ENCODE results near the gene FADS3.

The FADS3 gene

DNA sequence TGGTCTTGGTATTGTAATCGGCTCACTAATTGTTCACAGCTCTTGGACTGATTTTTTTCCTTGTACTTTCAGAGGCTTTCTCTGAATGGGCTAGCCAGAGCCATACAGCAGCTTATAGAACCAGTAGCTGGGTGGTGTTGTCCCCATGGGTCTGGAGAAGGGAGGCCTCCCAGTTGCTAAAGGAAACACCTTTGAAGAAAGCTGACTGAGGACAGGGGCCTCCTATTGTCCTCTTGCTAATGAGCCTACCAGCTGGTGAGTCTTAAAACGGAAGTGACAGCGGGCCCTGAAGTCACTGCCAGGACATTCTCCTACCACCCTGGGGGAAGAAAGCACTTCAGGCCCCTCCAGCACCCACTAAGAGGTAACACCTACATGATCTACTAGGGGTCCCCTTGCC lies 9.9 kb downstream of the FADS3 start:
- Mint-ChIP-seq H3K27me3 (no peaks in the 10 kb centered on the region), H3K9me3 (no peaks in the 10 kb centered on the region), H3K27ac (peak overlapping the region; percentile 90), H3K4me1 (peaks cover 69% of the 10 kb centered on the region), H3K4me3 (peak overlapping the region; percentile 1), H3K36me3 (peaks cover 23% of the 10 kb centered on the region)
- ATAC-seq, result no peak

DNA sequence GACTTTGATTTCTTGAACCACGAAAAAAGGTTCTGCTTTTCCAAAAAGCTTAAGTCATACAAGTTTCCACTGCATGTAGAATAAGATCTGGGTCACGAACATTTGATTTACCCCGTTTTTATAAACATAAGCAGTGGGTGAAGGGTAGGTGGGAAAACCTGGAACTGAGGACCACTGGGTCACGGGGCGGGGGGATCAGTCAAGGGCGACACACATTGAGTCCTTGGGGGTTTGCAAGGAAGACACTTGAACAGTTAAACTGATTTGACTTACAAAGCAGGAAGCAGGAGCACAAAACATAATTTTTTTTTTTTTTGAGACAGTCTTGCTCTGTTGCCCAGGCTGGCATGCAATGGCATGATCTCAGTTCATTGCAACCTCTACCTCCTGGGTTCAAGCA lies 10.9 kb downstream of the FADS3 start:
- Mint-ChIP-seq H3K4me1 (peaks cover 67% of the 10 kb centered on the region), H3K4me3 (peak overlapping the region; percentile 74), H3K27ac (peak overlapping the region; percentile 90), H3K36me3 (peaks cover 26% of the 10 kb centered on the region), H3K9me3 (no peaks in the 10 kb centered on the region), H3K27me3 (no peaks in the 10 kb centered on the region)
- peak; percentile 84 for ATAC-seq

DNA sequence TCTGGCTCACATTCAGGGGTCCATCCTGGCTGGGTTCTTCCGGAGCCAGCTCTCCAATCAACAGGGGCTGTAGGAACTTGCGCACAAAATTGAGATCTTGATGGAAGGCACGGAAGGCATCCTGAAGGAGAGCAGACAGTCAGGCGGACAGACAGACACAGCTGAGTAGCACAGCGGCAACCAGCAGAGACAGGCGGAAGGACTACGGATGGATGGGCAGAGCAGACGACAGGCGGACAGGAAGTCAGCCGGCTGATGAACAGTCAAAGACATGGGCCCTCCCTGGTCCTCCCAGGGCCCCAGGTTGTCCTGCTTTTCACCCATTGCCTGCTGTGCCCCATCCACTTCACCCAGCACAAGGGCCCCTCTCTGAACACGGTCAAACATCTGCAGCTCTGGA lies 11.3 kb downstream of the FADS3 start:
- peak overlapping the region; percentile 90 for H3K27ac Mint-ChIP-seq
- H3K4me3 Mint-ChIP-seq, result peak overlapping the region; percentile 74
- no peaks in the 10 kb centered on the region for H3K9me3 Mint-ChIP-seq
- peaks cover 26% of the 10 kb centered on the region for H3K36me3 Mint-ChIP-seq
- no peaks in the 10 kb centered on the region for H3K27me3 Mint-ChIP-seq
- ATAC-seq, result peak; percentile 79
- peaks cover 63% of the 10 kb centered on the region for H3K4me1 Mint-ChIP-seq

DNA sequence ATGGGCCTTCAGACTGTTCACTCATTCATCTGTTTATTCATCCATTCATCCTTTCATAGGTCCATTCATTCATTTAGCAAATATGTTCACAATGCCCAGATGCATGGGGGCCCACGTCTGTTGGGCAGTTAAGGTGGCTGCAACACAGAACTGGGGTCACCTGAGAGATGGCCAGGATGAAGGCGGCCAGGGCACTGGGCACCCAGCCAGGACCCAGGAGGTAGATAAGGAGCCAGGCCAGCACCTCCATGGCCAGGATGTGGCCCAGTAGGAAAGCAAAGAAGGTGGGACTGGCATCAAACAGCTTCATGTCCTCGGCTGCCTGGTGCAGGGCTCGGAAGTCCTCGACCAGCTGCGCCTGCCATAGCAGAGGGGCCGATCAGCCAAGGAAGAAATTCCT lies 12.2 kb downstream of the FADS3 start:
- H3K4me3 Mint-ChIP-seq, result peak overlapping the region; percentile 74
- peaks cover 57% of the 10 kb centered on the region for H3K4me1 Mint-ChIP-seq
- H3K27ac Mint-ChIP-seq, result peak overlapping the region; percentile 90

DNA sequence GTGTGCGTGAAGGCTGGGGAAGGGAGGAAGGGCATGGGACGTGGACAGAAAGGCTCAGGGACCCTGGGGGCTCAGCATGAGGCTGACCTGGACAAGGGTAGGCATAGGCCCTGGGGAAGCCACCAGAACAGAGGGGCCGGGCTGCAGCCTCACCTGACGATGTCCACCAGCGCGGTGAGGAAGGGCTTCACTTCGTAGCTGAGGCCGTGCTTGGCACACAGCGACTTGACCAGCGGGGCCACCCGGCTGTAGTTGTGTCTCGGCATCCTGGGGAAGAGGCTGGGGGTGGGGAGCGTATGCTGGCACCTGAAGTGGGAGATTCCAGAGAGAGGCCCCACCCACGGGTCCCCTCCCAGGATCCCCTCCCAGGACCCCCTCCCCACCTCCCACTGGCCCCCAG lies 15.6 kb downstream of the FADS3 start:
- no peak for ATAC-seq
- H3K4me3 Mint-ChIP-seq, result no peak overlapping the region

More for the DNA sequence above, 12.2 kb downstream of the FADS3 start:
- peaks cover 26% of the 10 kb centered on the region for H3K36me3 Mint-ChIP-seq
- no peak for ATAC-seq
- no peaks in the 10 kb centered on the region for H3K27me3 Mint-ChIP-seq
- no peaks in the 10 kb centered on the region for H3K9me3 Mint-ChIP-seq

DNA sequence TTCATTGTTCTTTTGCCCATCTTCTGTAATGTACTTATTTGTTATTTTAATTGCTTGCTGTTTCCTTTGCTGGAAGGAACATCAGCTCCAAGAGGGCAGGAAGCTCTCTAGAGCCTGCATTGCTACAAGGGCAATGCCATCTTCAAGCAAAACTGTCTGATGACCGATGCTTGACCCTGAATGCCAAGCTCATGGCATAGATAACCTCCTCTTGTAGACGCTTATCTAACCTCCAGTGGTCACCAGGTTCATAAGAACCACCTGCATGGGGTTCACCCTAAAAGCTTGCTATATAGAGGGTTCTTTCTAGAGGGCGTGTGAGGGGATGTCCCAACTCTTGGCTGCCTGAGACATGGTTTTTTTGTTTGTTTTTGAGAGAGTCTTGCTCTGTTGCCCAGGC lies 16.5 kb downstream of the FADS3 start:
- no peak overlapping the region for H3K27ac Mint-ChIP-seq
- no peaks in the 10 kb centered on the region for H3K9me3 Mint-ChIP-seq
- no peak for ATAC-seq
- H3K36me3 Mint-ChIP-seq, result peaks cover 25% of the 10 kb centered on the region
- H3K27me3 Mint-ChIP-seq, result no peaks in the 10 kb centered on the region
- H3K4me3 Mint-ChIP-seq, result no peak overlapping the region
- H3K4me1 Mint-ChIP-seq, result peaks cover 34% of the 10 kb centered on the region

More for the DNA sequence above, 15.6 kb downstream of the FADS3 start:
- Mint-ChIP-seq H3K9me3 (no peaks in the 10 kb centered on the region), H3K27ac (no peak overlapping the region), H3K36me3 (peaks cover 25% of the 10 kb centered on the region), H3K27me3 (no peaks in the 10 kb centered on the region), H3K4me1 (peaks cover 40% of the 10 kb centered on the region)

DNA sequence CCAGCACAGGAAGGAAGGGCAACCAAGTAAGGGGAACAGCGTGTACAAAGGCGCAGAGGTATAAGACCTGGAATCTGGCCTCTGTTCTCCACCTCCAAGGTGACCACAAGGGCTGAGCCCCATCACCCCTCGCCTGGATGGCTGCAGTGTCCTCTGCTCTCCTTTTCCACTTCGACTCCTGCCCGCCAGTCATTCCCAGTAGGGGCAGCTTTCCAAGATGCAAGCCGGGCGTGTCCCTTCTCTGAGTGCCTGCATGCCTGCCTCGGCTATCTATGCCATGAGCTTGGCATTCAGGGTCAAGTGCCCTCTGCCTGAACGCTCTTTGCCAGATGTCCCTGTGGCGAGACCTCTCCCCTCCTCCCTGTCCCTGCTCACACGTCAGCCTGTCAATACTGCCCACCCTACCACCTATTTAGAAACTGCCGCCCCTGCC lies 17.0 kb downstream of the FADS3 start:
- Mint-ChIP-seq H3K27me3 (no peaks in the 10 kb centered on the region), H3K4me1 (peaks cover 31% of the 10 kb centered on the region), H3K27ac (no peak overlapping the region), H3K4me3 (no peak overlapping the region), H3K9me3 (no peaks in the 10 kb centered on the region), H3K36me3 (peaks cover 25% of the 10 kb centered on the region)
- ATAC-seq, result no peak

DNA sequence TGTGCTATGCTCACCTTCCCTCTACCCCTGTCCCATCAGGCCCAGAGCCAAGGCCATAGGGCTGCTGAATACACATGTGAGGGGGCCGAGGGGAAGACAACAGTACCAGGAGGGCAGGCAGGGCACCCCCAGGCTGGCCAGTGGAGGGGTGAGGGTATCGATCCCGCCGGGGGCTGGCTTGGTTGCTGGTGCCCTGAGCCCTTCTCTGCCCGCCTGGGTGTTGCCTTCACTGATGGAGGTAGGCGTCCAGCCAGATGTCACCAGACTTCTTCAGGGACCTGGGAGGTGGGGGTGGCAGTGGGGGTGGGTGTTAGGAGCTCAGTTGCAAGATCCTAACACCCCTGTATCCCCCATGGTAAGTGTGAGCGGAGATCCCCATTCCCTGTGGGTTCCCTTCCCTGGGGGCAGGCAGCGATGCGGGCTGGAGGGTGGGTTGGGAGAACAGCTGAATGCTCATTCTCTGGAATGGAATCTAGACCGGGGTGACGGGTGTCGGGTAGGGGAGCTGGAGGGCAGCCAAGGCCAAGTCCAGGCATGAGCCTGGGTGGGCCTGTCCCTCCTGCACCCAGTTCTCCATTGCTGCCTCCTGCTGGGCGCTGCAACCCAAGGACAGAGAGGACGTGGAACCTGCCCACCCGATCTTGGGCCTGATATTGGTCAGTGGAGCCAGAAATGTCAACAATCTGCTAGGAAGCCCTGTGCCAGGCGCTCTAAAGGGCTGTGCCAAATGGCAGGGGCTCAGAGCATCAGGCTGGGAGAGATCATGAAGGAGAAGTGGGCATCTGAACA lies 17.6 kb downstream of the FADS3 start:
- Mint-ChIP-seq H3K4me3 (no peak overlapping the region), H3K4me1 (peaks cover 26% of the 10 kb centered on the region), H3K9me3 (no peaks in the 10 kb centered on the region), H3K27ac (no peak overlapping the region), H3K36me3 (peaks cover 25% of the 10 kb centered on the region), H3K27me3 (no peaks in the 10 kb centered on the region)
- ATAC-seq, result no peak

DNA sequence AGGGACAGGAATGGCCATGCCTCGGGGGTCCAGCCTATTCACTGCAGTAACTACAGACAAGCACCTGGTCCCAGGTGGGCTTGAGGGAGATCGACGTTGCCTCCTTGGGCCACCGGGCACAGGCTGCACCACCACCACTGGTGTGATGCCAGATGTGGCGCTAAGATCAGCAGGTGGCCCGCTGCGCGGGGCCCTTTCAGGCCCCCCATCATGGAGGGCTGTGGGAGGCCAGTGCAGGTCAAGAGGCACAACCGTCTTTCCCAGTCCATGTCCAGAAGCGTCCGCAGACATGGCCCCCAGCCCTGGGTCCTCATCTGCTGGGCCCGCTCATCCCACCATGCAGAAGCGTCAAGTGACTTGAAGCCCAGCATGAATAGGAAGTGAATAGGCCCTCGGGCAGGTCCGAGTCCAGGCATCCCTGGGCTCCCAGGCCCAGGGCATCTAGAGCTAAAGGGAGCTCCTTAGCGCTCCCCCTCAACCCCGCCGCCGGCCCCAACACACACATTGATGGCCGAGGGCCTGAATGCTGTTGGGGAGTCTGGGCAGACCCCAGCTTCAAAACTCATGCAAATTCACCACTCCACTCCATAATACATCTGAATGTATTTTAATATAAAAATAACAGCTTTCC lies 18.3 kb downstream of the FADS3 start:
- Mint-ChIP-seq H3K9me3 (no peaks in the 10 kb centered on the region), H3K36me3 (peaks cover 22% of the 10 kb centered on the region), H3K4me3 (no peak overlapping the region), H3K27ac (no peak overlapping the region), H3K4me1 (peaks cover 23% of the 10 kb centered on the region), H3K27me3 (no peaks in the 10 kb centered on the region)
- no peak for ATAC-seq

DNA sequence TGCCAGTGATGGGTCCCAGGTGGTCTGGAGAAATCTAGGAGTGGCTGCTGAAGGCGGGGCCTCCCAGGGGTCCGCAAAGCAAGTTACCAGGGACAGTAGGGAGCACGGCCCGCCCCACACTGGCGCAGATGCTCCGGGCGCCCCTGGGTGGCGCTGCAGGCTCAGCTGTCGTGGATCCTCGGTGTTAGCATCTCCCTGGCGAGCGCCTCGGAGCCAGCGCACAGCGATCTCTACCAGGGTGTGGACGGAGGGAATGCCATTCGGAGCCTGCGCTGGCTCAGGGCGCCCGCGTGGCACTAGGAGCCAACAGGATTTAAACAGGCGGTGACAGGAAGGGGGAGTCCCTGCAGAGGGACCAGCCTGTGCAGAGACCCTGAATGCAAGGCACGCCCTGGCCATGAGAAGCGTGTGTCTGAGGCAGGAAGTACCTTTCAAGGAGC lies 20.2 kb downstream of the FADS3 start:
- peak overlapping the region; percentile 70 for H3K4me3 Mint-ChIP-seq
- H3K9me3 Mint-ChIP-seq, result no peaks in the 10 kb centered on the region
- ATAC-seq, result peak; percentile 88
- no peaks in the 10 kb centered on the region for H3K27me3 Mint-ChIP-seq
- peaks cover 9% of the 10 kb centered on the region for H3K36me3 Mint-ChIP-seq
- H3K4me1 Mint-ChIP-seq, result peaks cover 12% of the 10 kb centered on the region
- peak overlapping the region; percentile 60 for H3K27ac Mint-ChIP-seq

DNA sequence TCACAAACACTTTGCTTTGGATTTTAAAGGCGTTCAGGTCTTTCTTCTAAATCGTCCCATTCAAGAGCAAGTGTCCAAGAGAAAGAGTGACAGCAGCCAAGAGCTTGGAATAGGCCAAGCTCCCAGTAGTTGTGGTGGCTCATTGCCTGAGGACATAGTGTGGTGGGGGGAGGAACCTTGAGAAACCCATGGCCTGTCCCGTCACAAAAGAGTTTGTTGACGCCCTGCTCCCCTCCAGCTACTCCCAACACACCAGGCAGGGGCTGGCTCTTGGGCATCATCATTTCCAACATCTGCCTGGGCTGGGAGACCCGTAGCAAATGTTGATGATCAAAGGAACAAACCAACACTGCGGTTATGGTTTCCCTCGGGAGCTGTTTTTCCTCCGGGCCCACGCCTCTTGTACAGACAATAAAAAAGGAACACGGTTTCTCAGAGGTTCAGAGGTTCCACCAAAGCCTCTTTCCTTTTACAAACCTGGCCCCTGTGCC lies 20.8 kb downstream of the FADS3 start:
- no peaks in the 10 kb centered on the region for H3K27me3 Mint-ChIP-seq
- peaks cover 12% of the 10 kb centered on the region for H3K4me1 Mint-ChIP-seq
- H3K4me3 Mint-ChIP-seq, result no peak overlapping the region
- no peak for ATAC-seq
- peak overlapping the region; percentile 60 for H3K27ac Mint-ChIP-seq
- peaks cover 14% of the 10 kb centered on the region for H3K36me3 Mint-ChIP-seq
- no peaks in the 10 kb centered on the region for H3K9me3 Mint-ChIP-seq

DNA sequence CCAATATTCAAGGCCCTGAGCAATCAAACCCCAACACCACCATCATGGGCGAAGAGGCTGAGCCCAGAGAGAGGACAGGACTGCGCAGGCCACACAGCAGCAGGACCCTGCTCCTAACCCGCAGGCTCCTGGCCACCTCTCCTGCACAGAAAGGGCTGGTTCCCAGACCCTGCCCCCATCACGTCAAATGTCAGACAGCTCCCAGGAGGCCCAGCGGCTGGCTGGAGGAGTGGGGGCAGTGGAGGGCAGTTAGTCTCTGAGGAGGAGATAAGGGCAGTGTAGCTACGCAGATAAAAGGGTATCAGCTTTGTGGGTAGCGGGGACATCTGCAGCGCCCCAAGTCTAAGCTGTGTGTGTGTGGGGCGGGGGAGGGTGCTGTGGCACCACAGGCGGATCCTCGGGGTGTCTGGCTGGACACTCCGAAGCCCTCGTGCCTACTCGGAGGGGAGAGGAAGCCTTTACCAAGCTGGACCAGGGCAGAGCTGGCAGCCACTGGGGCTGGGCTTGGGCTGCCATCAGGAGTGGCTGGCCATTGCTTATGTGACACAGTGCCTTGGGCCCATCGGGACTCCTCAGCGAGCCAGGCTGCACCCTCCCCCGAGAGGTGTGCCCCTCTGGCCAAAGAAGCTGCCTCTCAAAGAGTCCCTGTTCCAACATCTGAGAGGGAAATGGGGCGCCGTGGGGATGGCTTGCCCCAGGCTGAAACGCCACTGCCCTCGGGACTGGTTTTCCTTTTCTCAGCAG lies 21.5 kb downstream of the FADS3 start:
- no peak overlapping the region for H3K4me3 Mint-ChIP-seq
- H3K9me3 Mint-ChIP-seq, result no peaks in the 10 kb centered on the region
- H3K36me3 Mint-ChIP-seq, result peaks cover 21% of the 10 kb centered on the region
- H3K4me1 Mint-ChIP-seq, result peaks cover 12% of the 10 kb centered on the region
- no peak for ATAC-seq
- H3K27me3 Mint-ChIP-seq, result no peaks in the 10 kb centered on the region
- H3K27ac Mint-ChIP-seq, result no peak overlapping the region

DNA sequence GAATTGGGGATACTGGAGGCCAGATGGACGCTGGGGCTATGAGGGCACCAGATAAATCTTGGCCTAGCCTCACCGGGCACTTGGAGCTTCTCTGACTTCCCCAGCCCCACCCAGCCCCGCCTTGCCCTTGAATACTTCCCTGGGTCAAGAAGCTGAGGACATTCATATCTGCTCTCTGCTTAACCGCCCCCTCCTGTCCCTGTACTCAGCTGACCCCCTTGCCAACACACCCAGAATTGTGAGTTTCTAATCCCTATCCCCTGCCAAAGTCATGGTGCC lies 22.0 kb downstream of the FADS3 start:
- H3K4me3 Mint-ChIP-seq, result no peak overlapping the region
- H3K36me3 Mint-ChIP-seq, result peaks cover 23% of the 10 kb centered on the region
- peaks cover 12% of the 10 kb centered on the region for H3K4me1 Mint-ChIP-seq
- no peak overlapping the region for H3K27ac Mint-ChIP-seq
- no peaks in the 10 kb centered on the region for H3K9me3 Mint-ChIP-seq
- no peak for ATAC-seq
- no peaks in the 10 kb centered on the region for H3K27me3 Mint-ChIP-seq

DNA sequence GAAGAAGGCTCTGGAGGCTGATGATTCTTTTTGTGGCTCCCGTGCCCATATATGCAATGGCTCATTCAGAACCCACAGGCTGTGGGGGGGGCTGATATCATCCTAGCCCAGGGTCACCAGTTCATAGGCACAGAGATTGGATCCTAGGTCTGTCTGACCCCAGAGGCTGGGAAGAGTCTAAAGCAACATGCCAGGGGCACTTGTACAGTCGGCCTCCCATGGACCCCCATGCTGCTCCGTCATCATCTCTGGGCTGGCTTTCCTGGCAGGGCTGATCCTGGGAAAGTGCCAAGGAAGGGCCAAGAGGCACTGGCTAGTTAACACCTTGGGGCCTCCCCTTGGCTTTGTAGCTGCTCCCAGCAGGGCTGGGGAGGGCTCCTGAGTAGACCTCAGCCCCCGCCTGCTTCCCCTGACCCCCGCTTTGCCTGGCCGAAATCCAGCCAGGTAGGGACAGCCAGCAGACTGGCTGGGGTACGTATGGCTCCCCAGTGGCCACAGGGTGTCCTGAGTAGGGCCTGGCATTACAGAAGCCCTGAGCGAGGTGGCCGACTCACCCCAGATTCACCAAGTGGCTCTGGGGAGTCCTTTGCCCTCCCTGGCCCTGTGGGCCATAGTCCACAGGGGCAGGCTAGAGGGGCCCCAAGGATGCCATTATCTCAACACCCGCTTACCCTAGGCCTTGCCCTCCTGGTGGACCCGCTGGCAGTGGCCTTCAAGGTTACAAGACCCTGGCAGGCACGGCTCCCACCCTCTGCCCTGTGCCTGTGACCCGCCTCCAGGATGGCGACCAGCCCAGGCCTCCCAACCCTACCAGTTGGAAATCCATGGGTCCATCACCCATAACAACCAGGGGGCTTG lies 22.5 kb downstream of the FADS3 start:
- no peak overlapping the region for H3K27ac Mint-ChIP-seq
- H3K27me3 Mint-ChIP-seq, result no peaks in the 10 kb centered on the region
- peaks cover 23% of the 10 kb centered on the region for H3K36me3 Mint-ChIP-seq
- no peaks in the 10 kb centered on the region for H3K9me3 Mint-ChIP-seq
- no peak overlapping the region for H3K4me3 Mint-ChIP-seq
- ATAC-seq, result no peak
- H3K4me1 Mint-ChIP-seq, result peaks cover 12% of the 10 kb centered on the region

DNA sequence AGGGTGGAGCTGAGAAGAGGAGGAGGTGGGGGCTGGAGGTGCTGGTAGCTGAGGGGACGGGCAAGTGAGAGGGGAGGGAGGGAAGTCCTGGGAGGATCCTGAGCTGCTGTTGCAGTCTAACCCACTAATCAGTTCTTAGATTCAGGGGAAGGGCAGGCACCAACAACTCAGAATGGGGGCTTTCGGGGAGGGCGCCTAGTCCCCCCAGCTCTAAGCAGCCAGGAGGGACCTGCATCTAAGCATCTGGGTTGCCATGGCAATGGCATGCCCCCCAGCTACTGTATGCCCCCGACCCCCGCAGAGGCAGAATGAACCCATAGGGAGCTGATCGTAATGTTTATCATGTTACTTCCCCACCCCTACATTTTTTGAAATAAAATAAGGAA lies 24.4 kb downstream of the FADS3 start:
- peaks cover 19% of the 10 kb centered on the region for H3K36me3 Mint-ChIP-seq
- H3K4me1 Mint-ChIP-seq, result peaks cover 12% of the 10 kb centered on the region
- ATAC-seq, result no peak
- H3K27me3 Mint-ChIP-seq, result no peaks in the 10 kb centered on the region
- H3K27ac Mint-ChIP-seq, result no peak overlapping the region
- H3K9me3 Mint-ChIP-seq, result no peaks in the 10 kb centered on the region
- no peak overlapping the region for H3K4me3 Mint-ChIP-seq

All from stimulated activated memory B cell treated with anti-CD40 and anti-IgM and Interleukin-4, amounts not matched to agents 10 μg/mL and 1 μg/mL and 100 μg/mL, for 72 hours (primary cell).